Mucosa of descending colon (tissue), 3 donors: Measurements from ENCODE around the gene COBL. TPM values are rescaled to one million over a fixed set of nuclear protein-coding genes. Genes with fewer than 3 reads are reported as not detected.

ENCODE experiments used
- ATAC-seq: fragments of 200-7000 bp; cut with Tn5 transposase; one replicate; pipeline ENCODE4 v1.9.1; 2020; ENCODE audit warnings: mild to moderate bottlenecking, moderate library complexity
- DNase-seq, 3 donors: peaks; one replicate each; pipeline ENCODE4 v3.0.0-alpha.2; 2020
- H3K36me3 ChIP-seq: fragments of 200-600 bp; one replicate; pipeline ENCODE4 v1.8.0; 2021; ENCODE audit warnings: low read depth, mild to moderate bottlenecking
- H3K4me1 ChIP-seq: fragments of 200-600 bp; one replicate; pipeline ENCODE4 v1.8.0; 2021; ENCODE audit warnings: low read depth, mild to moderate bottlenecking
- H3K4me3 ChIP-seq: fragments of 200-600 bp; one replicate; pipeline ENCODE4 v1.8.0; 2021; ENCODE audit warnings: mild to moderate bottlenecking
- H3K9me3 ChIP-seq: fragments of 200-600 bp; one replicate; pipeline ENCODE4 v1.8.0; 2021; ENCODE audit warnings: mild to moderate bottlenecking
- intact Hi-C, 2 donors: fragments of 100-400 bp; cut with DNase I in 1 of 2; cut with micrococcal nuclease in 1 of 2; formaldehyde crosslinking; loops; one replicate each; pipeline versions ENCODE4 v1.11.0 to v1.11.1; 2022; cut with DNase I, micrococcal nuclease
- total RNA-seq, 3 donors: library from RNA; stranded (reverse); fragmentation: NEBNext Ultra II Directional in 2 of 3; extraction: Animal tissue kit (Norgen Biotek cat#: 25700) in 2 of 3; gene quantifications; one replicate each; pipeline versions ENCODE4 v1.2.1 to v1.2.4, GENCODE V29; 2021 to 2023
- TF ChIP-seq, protein P1 (sequence below): fragments of 200-600 bp; IDR thresholded peaks from one replicate; pipeline ENCODE4 v1.8.0; 2022; ENCODE audit warnings: antibody characterized with exemption, mild to moderate bottlenecking
- donor health status: DM: no; HTN: no; CAD: no; lungs with moderate emphysema.
- donor health status: DM: no; HTN: no; CAD: no.
- donor health status: DM: no; HTN: yes; CAD: no.

The COBL gene
- total RNA-seq, 3 donors from 2014 or later, result 48.6 to 91.8 (median 56.6) TPM

DNA sequence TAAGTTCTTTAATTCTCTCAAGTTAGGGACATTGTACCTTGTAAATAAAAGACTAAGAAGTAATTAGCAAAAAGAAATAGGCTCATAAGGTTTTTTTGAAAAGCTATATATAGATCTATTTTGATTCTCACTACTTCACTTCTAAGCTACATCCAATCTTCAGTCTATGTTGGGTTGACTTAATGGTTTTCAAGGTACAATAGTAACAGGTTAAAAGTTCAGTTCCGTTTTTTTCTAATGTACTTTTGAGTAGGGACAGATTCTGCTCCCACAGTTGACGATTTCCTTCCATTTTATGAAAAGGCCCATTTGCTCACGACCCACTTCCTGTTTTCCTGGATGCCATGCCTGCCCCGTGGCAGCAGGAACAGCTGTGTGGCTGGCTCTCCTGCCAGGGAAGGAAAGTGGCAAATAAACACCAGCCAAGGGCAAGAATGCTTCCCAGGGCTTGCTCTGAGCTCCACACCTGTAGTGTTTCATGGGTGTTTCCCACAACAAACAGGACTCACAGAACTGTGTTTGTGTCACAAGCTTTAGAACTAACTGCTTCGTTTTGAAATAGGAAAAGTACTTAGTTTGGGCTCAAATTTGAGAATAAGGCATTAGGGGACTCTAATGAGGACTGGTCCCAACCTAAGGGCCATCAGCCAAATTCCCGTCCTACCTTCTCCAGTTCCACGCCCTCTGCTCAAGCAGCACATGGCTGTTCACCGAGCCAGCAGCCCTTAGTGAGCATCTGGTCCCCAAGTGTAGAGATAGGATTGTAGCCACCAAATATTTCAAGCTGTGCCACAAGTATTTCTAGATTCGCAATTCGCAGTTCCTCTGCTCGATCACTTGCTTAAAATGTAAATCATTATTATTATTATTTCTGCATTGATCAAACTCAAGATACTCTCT is 240.7 kb downstream of the COBL start:
- H3K9me3 ChIP-seq, result no peaks in the 10 kb centered on the region
- intact Hi-C loops, result no loop called here
- no peak for DNase-seq
- ATAC-seq, result no peak
- no peaks in the 10 kb centered on the region for H3K4me1 ChIP-seq
- H3K4me3 ChIP-seq, result no peak overlapping the region
- no peaks in the 10 kb centered on the region for H3K36me3 ChIP-seq
- TF ChIP-seq, protein P1, sequence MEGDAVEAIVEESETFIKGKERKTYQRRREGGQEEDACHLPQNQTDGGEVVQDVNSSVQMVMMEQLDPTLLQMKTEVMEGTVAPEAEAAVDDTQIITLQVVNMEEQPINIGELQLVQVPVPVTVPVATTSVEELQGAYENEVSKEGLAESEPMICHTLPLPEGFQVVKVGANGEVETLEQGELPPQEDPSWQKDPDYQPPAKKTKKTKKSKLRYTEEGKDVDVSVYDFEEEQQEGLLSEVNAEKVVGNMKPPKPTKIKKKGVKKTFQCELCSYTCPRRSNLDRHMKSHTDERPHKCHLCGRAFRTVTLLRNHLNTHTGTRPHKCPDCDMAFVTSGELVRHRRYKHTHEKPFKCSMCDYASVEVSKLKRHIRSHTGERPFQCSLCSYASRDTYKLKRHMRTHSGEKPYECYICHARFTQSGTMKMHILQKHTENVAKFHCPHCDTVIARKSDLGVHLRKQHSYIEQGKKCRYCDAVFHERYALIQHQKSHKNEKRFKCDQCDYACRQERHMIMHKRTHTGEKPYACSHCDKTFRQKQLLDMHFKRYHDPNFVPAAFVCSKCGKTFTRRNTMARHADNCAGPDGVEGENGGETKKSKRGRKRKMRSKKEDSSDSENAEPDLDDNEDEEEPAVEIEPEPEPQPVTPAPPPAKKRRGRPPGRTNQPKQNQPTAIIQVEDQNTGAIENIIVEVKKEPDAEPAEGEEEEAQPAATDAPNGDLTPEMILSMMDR, result no peak

- TF ChIP-seq, protein P1, result no peak
- ATAC-seq (no peak), DNase-seq (no peak)
- intact Hi-C loops, result no loop called here
- Histone ChIP-seq H3K4me3 (no peak overlapping the region), H3K4me1 (no peaks in the 10 kb centered on the region), H3K9me3 (no peaks in the 10 kb centered on the region), H3K36me3 (no peaks in the 10 kb centered on the region)
Observed at GRCh38 chr7:51073171-51073570, 243.4 kb downstream of the COBL start.

GRCh38 chr7:51072281-51072680 is 244.3 kb downstream of the COBL start:
- H3K4me1 ChIP-seq, result peaks cover 5% of the 10 kb centered on the region
- DNase-seq, result no peak
- TF ChIP-seq, protein P1, result no peak

DNA sequence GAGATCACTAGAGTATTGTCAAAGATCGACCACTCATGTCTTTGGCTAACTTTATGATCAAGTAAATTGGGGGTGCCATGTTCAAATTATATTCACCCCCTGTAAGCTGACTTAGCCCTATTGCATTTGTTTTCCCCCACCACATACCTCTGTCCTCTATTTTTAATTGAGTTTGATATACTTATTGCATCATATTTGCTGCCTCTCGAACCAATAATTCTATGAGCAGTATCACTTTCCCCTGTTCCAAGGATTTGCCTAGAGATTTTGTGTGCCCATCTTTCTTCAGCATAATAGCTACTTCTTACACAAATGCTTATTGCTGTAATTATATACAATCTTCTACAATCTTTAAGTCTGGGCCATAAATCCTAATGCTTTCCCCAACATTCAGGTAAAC is 245.2 kb downstream of the COBL start:
- DNase-seq (no peak), ATAC-seq (no peak)
- intact Hi-C loops, result no loop called here
- H3K36me3 ChIP-seq, result no peaks in the 10 kb centered on the region
- TF ChIP-seq, protein P1, result no peak
- no peak overlapping the region for H3K4me3 ChIP-seq
- H3K4me1 ChIP-seq, result peaks cover 11% of the 10 kb centered on the region
- no peaks in the 10 kb centered on the region for H3K9me3 ChIP-seq

More at GRCh38 chr7:51072281-51072680, 244.3 kb downstream of the COBL start:
- Histone ChIP-seq H3K9me3 (no peaks in the 10 kb centered on the region), H3K36me3 (no peaks in the 10 kb centered on the region), H3K4me3 (no peak overlapping the region)
- intact Hi-C loops, result no loop called here
- no peak for ATAC-seq

GRCh38 chr7:51070151-51070550 is 246.5 kb downstream of the COBL start:
- no peaks in the 10 kb centered on the region for H3K36me3 ChIP-seq
- H3K4me1 ChIP-seq, result peaks cover 11% of the 10 kb centered on the region
- intact Hi-C loops, result no loop called here
- DNase-seq (no peak), ATAC-seq (no peak)
- TF ChIP-seq, protein P1, result no peak
- H3K9me3 ChIP-seq, result no peaks in the 10 kb centered on the region
- no peak overlapping the region for H3K4me3 ChIP-seq
